Stimulated activated CD8-positive, alpha-beta memory T cell treated with anti-CD3 and anti-CD28 coated beads, Interleukin-2, amount 100 ng/mL, for 1 hour (primary cell): ENCODE data around the gene DLG4.

Source experiments
- DNase-seq, 2 donors: peaks; one replicate each; pipeline ENCODE4 v3.0.0-alpha.2; 2020; ENCODE audit warnings: low read depth in 2 of 2

DLG4 gene

DNA sequence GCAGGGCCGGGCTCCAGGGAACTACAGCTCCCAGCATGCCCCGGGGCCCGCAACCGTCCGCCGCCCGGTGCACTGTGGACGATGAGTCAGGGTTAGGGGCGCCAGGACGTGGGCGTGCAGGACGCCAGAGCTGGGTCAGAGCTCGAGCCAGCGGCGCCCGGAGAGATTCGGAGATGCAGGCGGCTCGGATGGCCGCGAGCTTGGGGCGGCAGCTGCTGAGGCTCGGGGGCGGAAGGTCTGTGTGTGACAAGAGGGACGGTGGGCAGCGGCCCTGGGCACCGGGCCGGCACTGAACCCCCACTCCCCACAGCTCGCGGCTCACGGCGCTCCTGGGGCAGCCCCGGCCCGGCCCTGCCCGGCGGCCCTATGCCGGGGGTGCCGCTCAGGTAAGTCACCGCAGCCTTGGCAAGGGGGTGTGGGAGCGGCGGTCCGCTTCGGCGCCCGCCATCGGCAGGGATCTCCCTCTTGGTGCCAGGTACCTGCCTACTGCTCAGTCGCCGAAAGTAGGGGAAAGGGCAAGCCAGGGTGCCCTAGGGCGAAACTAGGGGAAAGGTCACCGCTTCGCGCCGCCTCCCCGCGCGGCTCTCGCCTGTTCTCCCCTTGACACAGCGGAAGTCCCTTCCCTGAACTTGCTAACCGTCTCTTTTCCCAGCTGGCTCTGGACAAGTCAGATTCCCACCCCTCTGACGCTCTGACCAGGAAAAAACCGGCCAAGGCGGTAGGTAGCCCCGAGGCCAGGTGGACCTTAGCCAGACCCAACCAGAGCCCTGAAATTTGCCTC is at the start of gene DLG4, which contains the start of gene ACADVL:
Gene DLG4 (minus strand): TSS at position 25 of the 781 bp plus-strand sequence.
Gene ACADVL (plus strand): TSS at position 127 of the 781 bp plus-strand sequence. CDS start 47 bp downstream, at position 174.
- DNase-seq: peak; percentile 58 to 63

GRCh38 chr17:7266784-7267183 is 47.1 kb upstream of the DLG4 start:
- no peak for DNase-seq

GRCh38 chr17:7263801-7264078 is 44.1 kb upstream of the DLG4 start:
- no peak for DNase-seq

DNA sequence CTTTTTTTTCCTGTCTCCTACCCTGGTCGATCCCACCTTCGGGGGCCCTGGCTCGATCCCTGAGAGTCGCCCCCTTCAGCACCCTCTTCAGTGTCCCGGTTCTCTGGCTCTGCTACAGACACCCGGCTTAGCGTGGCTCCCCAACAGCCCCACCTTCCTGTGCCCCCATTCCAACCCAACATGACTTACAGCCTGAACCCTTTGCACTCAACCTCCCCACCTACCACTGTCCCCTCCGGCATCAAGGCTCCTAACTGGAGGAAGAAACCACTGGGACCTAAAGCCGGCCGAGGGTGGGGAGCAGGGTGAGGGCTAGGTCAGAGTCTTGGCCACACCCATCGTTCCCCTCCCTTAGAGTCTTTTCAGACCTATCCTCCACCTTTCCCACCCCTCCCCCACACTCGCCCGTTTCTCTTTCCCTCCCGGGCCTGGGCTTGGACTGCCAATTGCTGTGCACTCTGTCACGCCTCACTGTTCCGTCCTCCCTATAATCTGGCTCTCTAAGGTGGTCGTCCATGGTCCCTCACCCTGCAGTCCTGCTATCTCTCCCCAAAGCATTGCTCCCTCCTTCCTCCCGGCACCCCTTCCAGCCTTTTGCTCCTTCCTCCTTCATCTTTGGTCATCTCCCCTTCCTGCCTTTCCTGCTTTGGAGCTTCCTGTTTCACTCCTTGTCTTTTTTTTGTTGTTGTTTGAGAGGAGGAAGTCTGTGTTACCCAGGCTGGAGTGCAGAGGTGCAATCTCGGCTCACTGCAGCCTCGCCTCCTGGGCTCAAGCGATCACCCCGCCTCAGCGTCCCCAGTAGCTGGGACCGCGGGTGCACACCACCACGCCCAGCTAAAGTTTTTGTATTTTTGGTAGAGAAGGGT is 43.5 kb upstream of the DLG4 start:
- no peak for DNase-seq

DNA sequence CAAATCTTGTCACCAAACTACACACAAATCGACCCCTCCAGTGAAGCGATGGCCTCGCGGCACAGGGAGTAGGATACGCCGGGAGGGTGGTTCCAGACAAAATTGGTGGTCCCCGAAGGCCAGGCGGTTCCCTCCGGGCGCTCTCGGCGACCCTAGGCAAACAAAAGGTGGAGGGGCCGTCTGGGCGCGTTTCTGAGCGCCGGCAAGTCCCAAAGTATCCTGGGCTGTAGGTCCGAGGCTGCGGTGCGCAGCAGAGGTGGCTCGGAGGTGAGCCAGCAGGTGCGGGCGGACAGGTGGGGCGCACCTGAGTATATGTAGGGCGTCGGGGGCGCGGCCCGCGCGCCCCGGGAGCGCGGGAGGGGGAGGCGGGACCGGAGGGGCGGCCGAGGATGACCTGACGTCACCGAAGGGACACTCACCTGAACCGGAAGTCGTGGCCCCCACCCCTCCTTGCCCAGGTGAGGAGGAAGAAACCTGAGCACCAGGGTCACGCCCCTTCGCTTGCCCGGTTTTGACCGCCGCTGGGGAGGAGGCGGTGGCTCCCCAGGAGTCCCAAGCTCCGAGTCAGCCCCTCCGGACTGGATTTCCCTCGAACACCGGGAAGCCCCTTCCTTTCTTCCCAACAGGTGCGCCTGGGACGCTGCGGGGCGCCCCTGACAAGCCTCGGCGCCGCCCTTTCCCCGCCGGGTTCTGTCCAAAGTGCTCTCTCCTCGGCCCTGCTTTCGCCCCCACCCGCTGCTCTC is 42.7 kb upstream of the DLG4 start, which contains the start of gene CLDN7:
Gene CLDN7 (minus strand): TSS at position 287 of the 743 bp plus-strand sequence. CDS start 435 bp downstream, outside the sequence.
- no peak for DNase-seq

DNA sequence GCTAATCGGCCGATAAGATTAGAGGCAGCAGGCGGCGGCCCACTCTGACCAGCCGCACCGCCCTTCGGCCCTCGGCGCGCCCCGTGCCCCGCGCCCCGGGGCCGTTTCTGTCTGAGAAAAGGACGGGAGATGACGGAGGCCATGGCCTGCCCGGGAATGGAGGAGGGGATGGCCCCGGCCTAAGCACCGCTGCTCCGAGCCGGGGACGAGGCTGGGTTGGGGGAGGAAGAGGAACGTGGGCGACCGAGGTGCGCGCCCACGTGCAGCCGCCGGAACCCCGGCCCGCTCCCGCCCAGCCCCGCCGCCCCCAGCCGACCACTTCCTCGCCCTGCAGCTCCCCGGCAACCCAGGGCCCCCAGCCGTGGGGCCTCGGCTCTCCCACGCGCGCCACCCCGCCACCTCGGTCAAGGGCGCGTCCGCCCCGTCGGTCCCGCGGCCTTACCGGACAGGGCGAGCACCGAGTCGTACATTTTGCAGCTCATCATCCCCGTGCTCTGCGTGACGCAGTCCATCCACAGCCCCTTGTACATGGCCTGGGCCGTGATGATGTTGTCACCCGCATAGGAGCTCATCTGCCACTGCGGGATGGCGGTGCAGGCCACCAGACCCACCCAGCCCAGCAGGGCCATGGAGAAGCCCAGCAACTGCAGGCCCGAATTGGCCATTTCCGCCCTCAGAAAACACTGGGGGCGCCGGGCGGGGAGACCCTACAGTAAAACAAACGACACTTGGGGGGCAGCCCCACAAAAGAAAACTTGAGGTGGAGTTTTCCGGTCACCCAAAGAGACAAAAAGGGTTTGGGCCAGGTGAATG is 41.9 kb upstream of the DLG4 start:
- no peak for DNase-seq

GRCh38 chr17:7260651-7261378 is 41.2 kb upstream of the DLG4 start:
- no peak for DNase-seq

GRCh38 chr17:7260151-7260550 is 40.5 kb upstream of the DLG4 start:
- DNase-seq: no peak

GRCh38 chr17:7259555-7259889 is 39.9 kb upstream of the DLG4 start:
- DNase-seq: no peak

- no peak for DNase-seq
Measured at GRCh38 chr17:7258731-7259554, 39.3 kb upstream of the DLG4 start.

GRCh38 chr17:7256766-7257456 is 37.3 kb upstream of the DLG4 start:
- DNase-seq: no peak

GRCh38 chr17:7254511-7254910 is 34.9 kb upstream of the DLG4 start:
- no peak for DNase-seq

- no peak for DNase-seq
Measured at GRCh38 chr17:7253082-7253481, 33.4 kb upstream of the DLG4 start.

DNA sequence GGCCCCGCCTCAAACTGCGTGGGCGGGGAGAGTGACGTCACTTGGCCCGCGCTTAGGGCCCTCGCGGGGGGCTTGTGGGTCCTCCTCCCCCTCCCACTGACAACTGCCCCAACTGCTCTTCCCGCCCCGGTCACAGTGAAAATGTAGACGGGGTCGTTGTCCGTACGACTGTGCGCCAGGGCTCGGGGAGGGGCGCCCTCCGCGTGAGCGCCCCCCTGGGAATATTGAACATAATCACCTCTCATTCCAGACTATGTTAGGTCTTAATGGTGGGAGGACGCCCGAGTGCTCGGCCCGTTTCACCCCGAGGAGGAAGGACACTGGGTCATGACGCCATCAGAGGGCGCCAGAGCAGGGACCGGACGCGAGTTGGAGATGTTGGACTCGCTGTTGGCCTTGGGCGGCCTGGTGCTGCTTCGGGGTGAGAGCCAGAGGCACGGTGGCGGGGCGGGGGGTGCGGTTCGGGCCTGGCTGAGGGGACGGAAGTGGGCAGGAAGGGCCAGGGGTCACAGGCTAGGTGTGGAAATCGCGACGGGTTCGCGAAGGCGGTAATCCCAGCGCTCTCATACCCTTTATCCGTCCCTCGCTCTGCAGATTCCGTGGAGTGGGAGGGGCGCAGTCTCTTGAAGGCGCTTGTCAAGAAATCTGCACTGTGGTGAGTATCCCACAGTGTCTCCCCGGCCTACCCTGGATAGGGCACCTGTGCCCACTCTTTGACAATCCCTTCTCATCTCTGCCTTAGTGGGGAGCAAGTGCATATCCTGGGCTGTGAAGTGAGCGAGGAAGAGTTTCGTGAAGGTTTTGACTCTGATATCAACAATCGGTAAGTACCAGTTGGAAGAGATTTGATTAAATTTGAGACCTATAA is 32.8 kb upstream of the DLG4 start, which contains the start of gene ELP5:
Gene ELP5 (plus strand): TSS at position 40 of the 868 bp plus-strand sequence. CDS start 336 bp downstream, at position 376.
- peak; percentile 72 to 99 for DNase-seq

GRCh38 chr17:7251661-7252175 is 32.1 kb upstream of the DLG4 start, which contains the start of gene CTDNEP1:
Gene CTDNEP1, minus strand, starts transcription at chr17:7251734. Its CDS starts 438 bp downstream, at chr17:7251296.
- DNase-seq: peak; percentile 47 to 98

DNA sequence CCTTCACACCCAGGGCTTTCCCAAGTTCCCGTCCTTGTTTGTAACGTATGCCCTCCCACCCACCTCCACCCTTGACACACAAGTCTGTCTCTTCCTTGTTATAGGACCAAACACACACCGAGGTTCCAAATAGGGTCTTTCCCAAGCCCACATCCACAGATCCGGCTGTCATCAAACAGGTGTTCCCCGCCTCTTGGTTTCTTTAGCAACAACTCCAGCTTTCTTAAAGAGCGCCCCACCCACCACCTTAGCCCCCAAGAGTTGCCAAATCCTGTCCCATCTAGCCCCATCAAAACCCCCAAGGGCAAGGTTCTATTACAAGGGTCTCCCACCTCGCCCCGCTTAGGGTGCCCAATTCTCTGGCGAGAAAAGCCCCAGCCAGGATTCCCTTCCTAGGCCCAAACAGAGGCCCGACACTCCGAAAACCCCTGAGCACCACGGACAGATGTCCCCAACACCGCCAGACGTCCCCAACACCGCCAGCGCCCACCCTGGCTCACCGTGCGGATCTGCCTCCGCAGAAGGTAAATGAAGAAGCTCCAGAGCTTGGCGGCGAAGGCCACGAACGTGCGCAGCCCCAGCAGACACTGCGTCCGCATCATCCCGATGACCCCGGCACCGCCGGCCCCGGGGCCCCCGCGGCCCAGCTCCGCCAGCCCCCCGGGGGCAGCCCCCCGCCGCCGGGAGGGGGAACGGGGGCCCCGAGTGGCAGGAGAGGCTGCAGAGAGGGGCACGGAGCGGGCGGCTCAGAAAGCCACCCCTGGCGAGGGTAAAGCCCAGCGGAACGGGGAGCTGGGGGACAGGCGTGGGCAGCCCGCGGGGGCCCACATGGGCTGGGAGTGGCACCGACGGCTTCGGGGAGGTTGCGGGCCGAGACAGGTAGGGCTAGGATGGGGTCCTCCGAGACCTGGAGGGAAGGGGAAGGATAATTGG is 31.3 kb upstream of the DLG4 start:
- no peak for DNase-seq

GRCh38 chr17:7249830-7250229 is 30.2 kb upstream of the DLG4 start:
- no peak for DNase-seq
